ENCODE results near the gene ANXA8. TPM values are rescaled to one million over a fixed set of nuclear protein-coding genes. Genes with fewer than 3 reads are reported as not detected.
A peak's percentile ranks its signal among the peaks of the same experiment; 100 is the strongest.
"Not testable (repeated sequence)": the region's sequence is repeated elsewhere in the genome, so short reads cannot be mapped to it uniquely, and the experiment has no call there.

The ANXA8 gene
- total RNA-seq (2014; rRNA removed; shearing (Covaris generic); ENCODE audit: low replicate concordance): 2.5 TPM in 1 of 2 replicates, not detected in the other

GRCh38 chr10:47483923-47484322 lies at the start of gene ANXA8:
ANXA8 (minus strand) TSS chr10:47484115; CDS start chr10:47483933, 182 bp downstream.
- H3K36me3 ChIP-seq, DNase-seq, H3K27me3 ChIP-seq: not testable (repeated sequence)

GRCh38 chr10:47523475-47523874 lies 39.6 kb upstream of the ANXA8 start, which contains the start of gene AGAP9:
AGAP9 (minus strand) TSS chr10:47523638; CDS start chr10:47523526, 112 bp downstream.
- H3K4me3 ChIP-seq, H3K36me3 ChIP-seq, H3K9me3 ChIP-seq, DNase-seq, H3K27me3 ChIP-seq: not testable (repeated sequence)

More at GRCh38 chr10:47483923-47484322, at the start of gene ANXA8:
- not testable (repeated sequence) for H3K9me3 ChIP-seq, H3K4me3 ChIP-seq

GRCh38 chr10:47502313-47502712 lies 18.4 kb upstream of the ANXA8 start:
- H3K27me3 ChIP-seq, H3K9me3 ChIP-seq, DNase-seq, H3K36me3 ChIP-seq, H3K4me3 ChIP-seq: not testable (repeated sequence)

GRCh38 chr10:47494226-47494625 lies 10.3 kb upstream of the ANXA8 start:
- not testable (repeated sequence) for H3K4me3 ChIP-seq, H3K27me3 ChIP-seq, H3K36me3 ChIP-seq, H3K9me3 ChIP-seq
- peak; percentile 53 for DNase-seq

GRCh38 chr10:47491600-47491999 lies 7.7 kb upstream of the ANXA8 start, which contains the start of gene FAM25G:
FAM25G (minus strand) TSS chr10:47491700; CDS start chr10:47491674, 26 bp downstream.
- not testable (repeated sequence) for DNase-seq, H3K36me3 ChIP-seq, H3K27me3 ChIP-seq, H3K9me3 ChIP-seq, H3K4me3 ChIP-seq

GRCh38 chr10:47489630-47490029 lies 5.7 kb upstream of the ANXA8 start:
- not testable (repeated sequence) for DNase-seq, H3K4me3 ChIP-seq, H3K36me3 ChIP-seq, H3K9me3 ChIP-seq, H3K27me3 ChIP-seq

GRCh38 chr10:47485943-47486342 lies 2.0 kb upstream of the ANXA8 start:
- not testable (repeated sequence) for H3K4me3 ChIP-seq, H3K27me3 ChIP-seq, H3K36me3 ChIP-seq, H3K9me3 ChIP-seq, DNase-seq

GRCh38 chr10:47484786-47485185 lies 871 bp upstream of the ANXA8 start:
- H3K4me3 ChIP-seq, H3K9me3 ChIP-seq, H3K27me3 ChIP-seq, H3K36me3 ChIP-seq, DNase-seq: not testable (repeated sequence)

- H3K27me3 ChIP-seq, H3K36me3 ChIP-seq, H3K9me3 ChIP-seq, DNase-seq, H3K4me3 ChIP-seq: not testable (repeated sequence)
These were observed 1.5 kb downstream of the ANXA8 start for GRCh38 chr10:47482367-47482766.

GRCh38 chr10:47481768-47482181 lies 2.1 kb downstream of the ANXA8 start:
- H3K36me3 ChIP-seq, H3K4me3 ChIP-seq, H3K9me3 ChIP-seq, H3K27me3 ChIP-seq: not testable (repeated sequence)
- DNase-seq: peak; percentile 33

- not testable (repeated sequence) for H3K27me3 ChIP-seq, H3K9me3 ChIP-seq, H3K4me3 ChIP-seq, H3K36me3 ChIP-seq
- peak; percentile 50 for DNase-seq
These were observed 2.6 kb downstream of the ANXA8 start for GRCh38 chr10:47481182-47481766.

GRCh38 chr10:47480133-47480532 lies 3.8 kb downstream of the ANXA8 start:
- not testable (repeated sequence) for DNase-seq

GRCh38 chr10:47478114-47478513 lies 5.8 kb downstream of the ANXA8 start:
- H3K9me3 ChIP-seq, H3K27me3 ChIP-seq, H3K36me3 ChIP-seq, H3K4me3 ChIP-seq, DNase-seq: not testable (repeated sequence)

More at GRCh38 chr10:47480133-47480532, 3.8 kb downstream of the ANXA8 start:
- H3K27me3 ChIP-seq, H3K9me3 ChIP-seq, H3K36me3 ChIP-seq, H3K4me3 ChIP-seq: not testable (repeated sequence)

- H3K27me3 ChIP-seq, DNase-seq, H3K4me3 ChIP-seq, H3K9me3 ChIP-seq, H3K36me3 ChIP-seq: not testable (repeated sequence)
These were observed 6.8 kb downstream of the ANXA8 start for GRCh38 chr10:47477078-47477477.

GRCh38 chr10:47475101-47475500 lies 8.8 kb downstream of the ANXA8 start:
- not testable (repeated sequence) for DNase-seq, H3K36me3 ChIP-seq, H3K27me3 ChIP-seq, H3K4me3 ChIP-seq, H3K9me3 ChIP-seq

- not testable (repeated sequence) for H3K27me3 ChIP-seq, DNase-seq, H3K36me3 ChIP-seq, H3K9me3 ChIP-seq, H3K4me3 ChIP-seq
These were observed 10.4 kb downstream of the ANXA8 start for GRCh38 chr10:47473516-47473915.

GRCh38 chr10:47472647-47473046 lies 11.3 kb downstream of the ANXA8 start:
- H3K36me3 ChIP-seq, H3K9me3 ChIP-seq, H3K27me3 ChIP-seq, DNase-seq, H3K4me3 ChIP-seq: not testable (repeated sequence)

- not testable (repeated sequence) for H3K4me3 ChIP-seq, H3K9me3 ChIP-seq, H3K27me3 ChIP-seq, DNase-seq, H3K36me3 ChIP-seq
These were observed 11.8 kb downstream of the ANXA8 start for GRCh38 chr10:47472072-47472471.
